Neuronal stem cell (in vitro differentiated cells): ENCODE results near the gene SRGAP2.
"Not testable (repeated sequence)": the region's sequence is repeated elsewhere in the genome, so short reads cannot be mapped to it uniquely, and the experiment has no call there.

Experiments used
- DNase-seq: peaks from one replicate; pipeline ENCODE4 v3.0.0-alpha.2; 2013; ENCODE audit warnings: low spot score
- H2AFZ ChIP-seq: one replicate; pipeline ENCODE4 v1.6.1; 2013; ENCODE audit warnings: mild to moderate bottlenecking, low read length, inconsistent platforms
- H2AK5ac ChIP-seq: 2 replicates; pipeline ENCODE4 v1.6.1; 2013; ENCODE audit warnings: low read depth, mild to moderate bottlenecking, inconsistent platforms, low read length, moderate library complexity, mixed read lengths
- H2BK120ac ChIP-seq: 2 replicates; pipeline ENCODE4 v1.6.1; 2013; ENCODE audit warnings: low read depth, mild to moderate bottlenecking, inconsistent platforms, low read length, moderate library complexity, mixed read lengths
- H2BK12ac ChIP-seq: one replicate; pipeline ENCODE4 v1.6.1; 2013; ENCODE audit warnings: low read length, inconsistent platforms
- H2BK15ac ChIP-seq: 2 replicates; pipeline ENCODE4 v1.6.1; 2013; ENCODE audit warnings: mild to moderate bottlenecking, low read length, inconsistent platforms, mixed read lengths
- H2BK5ac ChIP-seq: one replicate; pipeline ENCODE4 v1.6.1; 2013; ENCODE audit warnings: inconsistent platforms, mild to moderate bottlenecking, low read length, moderate library complexity
- H3K14ac ChIP-seq: one replicate; pipeline ENCODE4 v1.6.1; 2013; ENCODE audit warnings: low read length, inconsistent platforms
- H3K18ac ChIP-seq: 2 replicates; pipeline ENCODE4 v1.6.1; 2013; ENCODE audit warnings: low read length, inconsistent platforms
- H3K23ac ChIP-seq: 2 replicates; pipeline ENCODE4 v1.6.1; 2013; ENCODE audit warnings: low read depth, mild to moderate bottlenecking, mixed read lengths, low read length, inconsistent platforms; ENCODE audit not compliant: poor library complexity
- H3K27ac ChIP-seq: replicated peaks from 3 replicates; pipeline ENCODE4 v1.5.1; 2013; ENCODE audit warnings: low read length, inconsistent platforms
- H3K27me3 ChIP-seq, 3 experiments: 2 replicates each; pipeline ENCODE4 v1.6.1; 2013; ENCODE audit warnings: low read length in 3 of 3, mild to moderate bottlenecking in 2 of 3, inconsistent platforms in 1 of 3, low read depth in 1 of 3, mixed read lengths in 1 of 3, moderate library complexity in 1 of 3; ENCODE audit not compliant: control insufficient read depth in 3 of 3, insufficient read depth in 3 of 3
- H3K36me3 ChIP-seq, 2 donors: replicated peaks in 1 of 2; 2 replicates each; pipeline ENCODE4 v1.6.1; 2013; ENCODE audit warnings: low read length in 2 of 2; ENCODE audit not compliant: control insufficient read depth in 2 of 2, insufficient read depth in 2 of 2
- H3K4ac ChIP-seq: 2 replicates; pipeline ENCODE4 v1.6.1; 2013; ENCODE audit warnings: inconsistent platforms, mild to moderate bottlenecking, low read length, moderate library complexity
- H3K4me1 ChIP-seq, 2 donors: 1 replicate in 1 of 2; 2 replicates in 1 of 2; pipeline ENCODE4 v1.6.1; 2013; ENCODE audit warnings: low read length in 2 of 2, low read depth in 1 of 2; ENCODE audit not compliant: control insufficient read depth in 2 of 2, insufficient read depth in 1 of 2
- H3K4me2 ChIP-seq: one replicate; pipeline ENCODE4 v1.6.1; 2013; ENCODE audit warnings: mild to moderate bottlenecking, low read length, inconsistent platforms; ENCODE audit not compliant: insufficient read depth, poor library complexity, severe bottlenecking
- H3K4me3 ChIP-seq, 2 donors: 2 replicates each; pipeline ENCODE4 v1.5.1; 2013; ENCODE audit warnings: low read length in 2 of 2, mild to moderate bottlenecking in 2 of 2, inconsistent platforms in 1 of 2, moderate library complexity in 1 of 2
- H3K79me1 ChIP-seq: one replicate; pipeline ENCODE4 v1.6.1; 2013; ENCODE audit warnings: low read depth, mild to moderate bottlenecking, inconsistent platforms, low read length, moderate library complexity
- H3K9ac ChIP-seq: one replicate; pipeline ENCODE4 v1.6.1; 2013; ENCODE audit warnings: mild to moderate bottlenecking, low read depth, low read length, inconsistent platforms; ENCODE audit not compliant: poor library complexity
- H3K9me3 ChIP-seq, 2 donors: replicated peaks in 1 of 2; 2 replicates each; pipeline versions ENCODE3 to v1.6.1; 2013; ENCODE audit warnings: low read length in 2 of 2, mild to moderate bottlenecking in 2 of 2, inconsistent platforms in 1 of 2, low read depth in 1 of 2, mixed read lengths in 1 of 2, moderate library complexity in 1 of 2; ENCODE audit not compliant: control insufficient read depth in 2 of 2, insufficient read depth in 1 of 2
- H4K8ac ChIP-seq: one replicate; pipeline ENCODE4 v1.6.1; 2013; ENCODE audit warnings: low read depth, mild to moderate bottlenecking, inconsistent platforms, low read length, moderate library complexity
- H4K91ac ChIP-seq: one replicate; pipeline ENCODE4 v1.6.1; 2013; ENCODE audit warnings: low read length, low read depth, mild to moderate bottlenecking, inconsistent platforms; ENCODE audit not compliant: poor library complexity
- WGBS, 2 donors: extraction: QIAGEN DNeasy Blood & Tissue Kit; methylation state at CpG; one replicate each; pipeline ENCODE4 v1.1.7; 2013; ENCODE audit warnings: missing lambda C conversion rate in 2 of 2, mixed read lengths in 1 of 2; ENCODE audit not compliant: insufficient read length in 2 of 2, insufficient replicate concordance in 1 of 2; ENCODE audit errors: extremely low coverage in 2 of 2; 5-methylcytosine and 5-hydroxymethylcytosine counted together

The SRGAP2 gene

GRCh38 chr1:206186826-206187225 is 16.5 kb upstream of the SRGAP2 start:
- not testable (repeated sequence) for H3K18ac ChIP-seq, H2BK5ac ChIP-seq, H4K8ac ChIP-seq, H3K27ac ChIP-seq, H4K91ac ChIP-seq, H3K4me2 ChIP-seq, H3K4ac ChIP-seq, H3K9me3 ChIP-seq, H3K9ac ChIP-seq, H3K79me1 ChIP-seq, H3K4me3 ChIP-seq, H2BK120ac ChIP-seq, H3K4me1 ChIP-seq, H3K23ac ChIP-seq, H2AFZ ChIP-seq, DNase-seq, H3K27me3 ChIP-seq, H2BK15ac ChIP-seq, H3K36me3 ChIP-seq, H3K14ac ChIP-seq, H2BK12ac ChIP-seq, H2AK5ac ChIP-seq
- no CpG with 5 or more reads among the region's 4 CpGs for WGBS, 2 donors

GRCh38 chr1:206195182-206195581 is 8.2 kb upstream of the SRGAP2 start:
- not testable (repeated sequence) for H3K4me2 ChIP-seq, H3K4me1 ChIP-seq, H3K18ac ChIP-seq, H3K14ac ChIP-seq, H3K9me3 ChIP-seq, H3K27ac ChIP-seq, H2BK5ac ChIP-seq, H3K23ac ChIP-seq, H3K9ac ChIP-seq, H2AK5ac ChIP-seq, H3K79me1 ChIP-seq, H4K91ac ChIP-seq, H2BK12ac ChIP-seq, H4K8ac ChIP-seq, DNase-seq, H3K36me3 ChIP-seq, H3K27me3 ChIP-seq, H2AFZ ChIP-seq, H2BK15ac ChIP-seq, H3K4ac ChIP-seq, H2BK120ac ChIP-seq, H3K4me3 ChIP-seq
- no CpG with 5 or more reads among the region's 2 CpGs for WGBS, 2 donors

GRCh38 chr1:206196748-206197424 is 6.5 kb upstream of the SRGAP2 start:
- not testable (repeated sequence) for H3K9me3 ChIP-seq, H3K4me2 ChIP-seq, H2BK5ac ChIP-seq, H4K8ac ChIP-seq, H3K14ac ChIP-seq, H4K91ac ChIP-seq, H3K9ac ChIP-seq, H2AFZ ChIP-seq, H3K4ac ChIP-seq, DNase-seq, H3K18ac ChIP-seq, H3K23ac ChIP-seq, H2BK15ac ChIP-seq, H3K4me3 ChIP-seq, H3K79me1 ChIP-seq, H3K27me3 ChIP-seq, H3K36me3 ChIP-seq, H2BK12ac ChIP-seq, H3K4me1 ChIP-seq, H2BK120ac ChIP-seq, H3K27ac ChIP-seq, H2AK5ac ChIP-seq
- WGBS, 2 donors, result no CpG with 5 or more reads among the region's 3 CpGs

- DNase-seq, result peak; percentile 99
These were observed 465 bp upstream of the SRGAP2 start, which contains the start of gene FAM72A for GRCh38 chr1:206202789-206203363. FAM72A (minus strand) TSS chr1:206202839; CDS start chr1:206202025, 814 bp downstream.

More at GRCh38 chr1:206202789-206203363, 465 bp upstream of the SRGAP2 start, which contains the start of gene FAM72A:
- H2BK5ac ChIP-seq, H3K4ac ChIP-seq, H3K14ac ChIP-seq, H4K8ac ChIP-seq, H3K23ac ChIP-seq, H4K91ac ChIP-seq, H3K27me3 ChIP-seq, H3K9ac ChIP-seq, H2BK15ac ChIP-seq, H2BK12ac ChIP-seq, H3K36me3 ChIP-seq, H3K4me1 ChIP-seq, H2BK120ac ChIP-seq, H3K18ac ChIP-seq, H3K79me1 ChIP-seq, H2AK5ac ChIP-seq, H3K9me3 ChIP-seq: not testable (repeated sequence)
- H2AFZ ChIP-seq, result peak within 1 kb of the TSS; percentile 64
- H3K27ac ChIP-seq, result peak within 1 kb of the TSS; percentile 71
- peak within 1 kb of the TSS; percentile 51 to 78 for H3K4me3 ChIP-seq
- peak within 1 kb of the TSS; percentile 25 for H3K4me2 ChIP-seq
- no CpG with 5 or more reads among the region's 36 CpGs for WGBS, 2 donors
